ENCODE results near the gene KCNQ1. TPM values are rescaled to one million over a fixed set of nuclear protein-coding genes. Genes with fewer than 3 reads are reported as not detected.
A peak's percentile ranks its signal among the peaks of the same experiment; 100 is the strongest.

KCNQ1 gene
- total RNA-seq, 1 experiment from 2014 or later = 2.3 TPM

DNA sequence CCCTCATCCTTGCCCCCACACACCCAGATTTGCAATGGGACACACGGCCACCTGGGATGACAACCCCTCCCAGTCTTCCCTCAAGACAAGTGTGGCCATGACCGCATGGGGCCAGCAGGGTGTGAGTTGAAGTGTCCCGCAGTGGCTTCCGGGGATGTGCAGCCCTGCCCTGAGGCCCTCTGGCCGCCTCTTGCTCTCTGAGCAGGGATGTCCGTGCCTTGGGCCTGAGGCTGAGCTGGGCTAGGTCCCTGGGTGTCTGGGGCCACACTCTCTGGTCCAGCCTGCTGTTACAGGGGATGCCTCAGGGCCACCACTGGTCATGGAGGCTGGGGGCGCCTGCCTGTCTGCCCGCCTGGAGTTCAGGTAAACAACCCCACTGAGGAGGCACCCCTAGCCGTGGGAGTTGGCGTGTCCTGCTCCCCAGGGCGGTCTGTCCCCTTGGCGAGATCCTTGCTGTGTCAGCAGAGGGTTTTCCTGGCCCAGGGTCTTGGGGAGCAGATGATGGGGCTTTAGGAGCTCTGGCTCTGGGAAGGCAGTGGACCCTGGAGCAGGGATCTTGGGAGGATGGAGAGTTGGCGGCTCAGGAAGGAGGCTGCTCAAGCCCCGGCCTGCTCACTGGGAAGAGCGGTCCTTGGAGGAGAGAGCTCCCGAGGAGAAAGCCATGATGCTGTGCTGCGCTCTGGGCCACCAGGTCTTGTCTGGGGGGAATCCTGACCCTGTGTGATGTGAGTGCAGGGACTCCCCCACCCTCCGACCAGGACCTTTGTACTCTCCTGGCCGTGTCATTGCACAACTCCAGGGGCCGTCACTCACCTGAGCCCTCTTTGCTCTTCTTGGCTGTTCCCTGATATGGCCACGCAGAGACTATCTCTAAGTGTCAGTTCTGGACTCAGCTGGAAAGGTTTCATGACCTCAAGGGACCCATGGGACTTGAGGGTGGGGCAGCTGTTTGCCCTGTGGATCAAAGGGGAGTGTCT is 67.9 kb downstream of the KCNQ1 start:
- Histone ChIP-seq H3K4me1 (ENCODE audit: insufficient read depth, low read length) (no peaks in the 10 kb centered on the region), H3K4me2 (ENCODE audit: insufficient read depth, insufficient read length, low read length) (no peak overlapping the region), H2AFZ (ENCODE audit: low read length) (no peak overlapping the region), H2BK5ac (ENCODE audit: insufficient read length, low read length) (no peak overlapping the region), H3T11ph (ENCODE audit: low read length) (no peak overlapping the region), H3K4ac (ENCODE audit: low read depth, low read length) (no peak overlapping the region), H3K9ac (ENCODE audit: extremely low read depth, insufficient read length, low read length) (no peak overlapping the region), H2BK120ac (ENCODE audit: low read depth, low read length, poor library complexity, severe bottlenecking) (no peak overlapping the region), H4K20me1 (ENCODE audit: control insufficient read depth, insufficient read depth, insufficient read length) (no peaks in the 10 kb centered on the region), H3K23me2 (ENCODE audit: insufficient read length, low read depth, low read length, poor library complexity, severe bottlenecking) (no peaks in the 10 kb centered on the region), H3K23ac (ENCODE audit: insufficient read length, low read depth, low read length) (no peak overlapping the region), H2BK12ac (ENCODE audit: insufficient read length, low read depth, low read length) (no peak overlapping the region), H3K14ac (ENCODE audit: insufficient read depth, low read length) (no peak overlapping the region; the same call in 1 of the 2 replicates), H3K18ac (ENCODE audit: insufficient read length, low read depth, low read length) (no peak overlapping the region), H3K56ac (ENCODE audit: insufficient read length, low read depth, low read length) (no peak overlapping the region), H3K79me2 (ENCODE audit: insufficient read depth, low read length) (no peaks in the 10 kb centered on the region), H4K5ac (ENCODE audit: insufficient read length, low read depth, low read length) (no peak overlapping the region), H3K27me3 (ENCODE audit: insufficient read depth, low read length) (peaks cover 8% of the 10 kb centered on the region; the same call in 1 of the 2 replicates), H3K79me1 (ENCODE audit: insufficient read depth, low read depth, low read length, poor library complexity, severe bottlenecking) (no peaks in the 10 kb centered on the region), H4K91ac (ENCODE audit: insufficient read length, low read depth, low read length) (no peak overlapping the region), H4K8ac (replicated peaks; ENCODE audit: insufficient read length, low read depth, low read length) (no peak overlapping the region), H2BK15ac (ENCODE audit: low read depth, low read length) (no peak overlapping the region), H3K27ac (ENCODE audit: insufficient read length, low read depth, low read length) (no peak overlapping the region), H2AK5ac (ENCODE audit: insufficient read length, low read length) (no peak overlapping the region), H3K9me3 (ENCODE audit: control insufficient read depth, low read depth, low read length) (no peaks in the 10 kb centered on the region), H2BK20ac (ENCODE audit: low read depth, low read length, poor library complexity, severe bottlenecking) (no peak overlapping the region)
- peak; percentile 19 for DNase-seq
- TF ChIP-seq, protein P1, sequence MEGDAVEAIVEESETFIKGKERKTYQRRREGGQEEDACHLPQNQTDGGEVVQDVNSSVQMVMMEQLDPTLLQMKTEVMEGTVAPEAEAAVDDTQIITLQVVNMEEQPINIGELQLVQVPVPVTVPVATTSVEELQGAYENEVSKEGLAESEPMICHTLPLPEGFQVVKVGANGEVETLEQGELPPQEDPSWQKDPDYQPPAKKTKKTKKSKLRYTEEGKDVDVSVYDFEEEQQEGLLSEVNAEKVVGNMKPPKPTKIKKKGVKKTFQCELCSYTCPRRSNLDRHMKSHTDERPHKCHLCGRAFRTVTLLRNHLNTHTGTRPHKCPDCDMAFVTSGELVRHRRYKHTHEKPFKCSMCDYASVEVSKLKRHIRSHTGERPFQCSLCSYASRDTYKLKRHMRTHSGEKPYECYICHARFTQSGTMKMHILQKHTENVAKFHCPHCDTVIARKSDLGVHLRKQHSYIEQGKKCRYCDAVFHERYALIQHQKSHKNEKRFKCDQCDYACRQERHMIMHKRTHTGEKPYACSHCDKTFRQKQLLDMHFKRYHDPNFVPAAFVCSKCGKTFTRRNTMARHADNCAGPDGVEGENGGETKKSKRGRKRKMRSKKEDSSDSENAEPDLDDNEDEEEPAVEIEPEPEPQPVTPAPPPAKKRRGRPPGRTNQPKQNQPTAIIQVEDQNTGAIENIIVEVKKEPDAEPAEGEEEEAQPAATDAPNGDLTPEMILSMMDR (conservative IDR thresholded peaks at IDR 0.05) = no peak
- H3K36me3 Mint-ChIP-seq (ENCODE audit: insufficient read depth in 1 of 3, low read depth in 3 of 3) = no peaks in the 10 kb centered on the region
- no peaks in the 10 kb centered on the region for H3K4me1 Mint-ChIP-seq
- no peak overlapping the region for H3K4me3 Mint-ChIP-seq
- H3K27me3 Mint-ChIP-seq (ENCODE audit: low read depth) = peaks cover 77% of the 10 kb centered on the region
- no CpG with 5 or more reads among the region's 21 CpGs for WGBS (ENCODE audit: extremely low coverage, insufficient read length, low lambda C conversion rate)
- H3K9me3 Mint-ChIP-seq = no peaks in the 10 kb centered on the region
- no peak overlapping the region for H3K27ac Mint-ChIP-seq

Measured in H9 (cell line).